DND-41 (cell line): ENCODE results near the gene TOP3A.

Source experiments
- EZH2 ChIP-seq: IDR thresholded peaks from 3 replicates; pipeline ENCODE4 v1.6.1; 2012; ENCODE audit warnings: borderline replicate concordance, low read depth, mild to moderate bottlenecking, moderate library complexity, low read length, inconsistent platforms; ENCODE audit not compliant: severe bottlenecking
- TF ChIP-seq, protein P1 (sequence below): IDR thresholded peaks from 2 replicates; pipeline ENCODE4 v1.5.1; 2012; ENCODE audit warnings: borderline replicate concordance, low read length, moderate library complexity, mild to moderate bottlenecking; ENCODE audit not compliant: poor library complexity, severe bottlenecking; ENCODE audit errors: extremely low read depth

- no peak for TF ChIP-seq EZH2
- TF ChIP-seq, protein P1, sequence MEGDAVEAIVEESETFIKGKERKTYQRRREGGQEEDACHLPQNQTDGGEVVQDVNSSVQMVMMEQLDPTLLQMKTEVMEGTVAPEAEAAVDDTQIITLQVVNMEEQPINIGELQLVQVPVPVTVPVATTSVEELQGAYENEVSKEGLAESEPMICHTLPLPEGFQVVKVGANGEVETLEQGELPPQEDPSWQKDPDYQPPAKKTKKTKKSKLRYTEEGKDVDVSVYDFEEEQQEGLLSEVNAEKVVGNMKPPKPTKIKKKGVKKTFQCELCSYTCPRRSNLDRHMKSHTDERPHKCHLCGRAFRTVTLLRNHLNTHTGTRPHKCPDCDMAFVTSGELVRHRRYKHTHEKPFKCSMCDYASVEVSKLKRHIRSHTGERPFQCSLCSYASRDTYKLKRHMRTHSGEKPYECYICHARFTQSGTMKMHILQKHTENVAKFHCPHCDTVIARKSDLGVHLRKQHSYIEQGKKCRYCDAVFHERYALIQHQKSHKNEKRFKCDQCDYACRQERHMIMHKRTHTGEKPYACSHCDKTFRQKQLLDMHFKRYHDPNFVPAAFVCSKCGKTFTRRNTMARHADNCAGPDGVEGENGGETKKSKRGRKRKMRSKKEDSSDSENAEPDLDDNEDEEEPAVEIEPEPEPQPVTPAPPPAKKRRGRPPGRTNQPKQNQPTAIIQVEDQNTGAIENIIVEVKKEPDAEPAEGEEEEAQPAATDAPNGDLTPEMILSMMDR = no peak
Observed at GRCh38 chr17:18314059-18314730, 599 bp downstream of the TOP3A start.
